Lower leg skin (tissue), 3 donors: ENCODE data around the gene KASH5.

ENCODE experiments used
- CTCF ChIP-seq, 3 donors: fragments of 450-650 bp; IDR thresholded peaks; one replicate each; pipeline ENCODE4 v1.5.1; 2016; ENCODE audit warnings: antibody characterized with exemption in 3 of 3, mild to moderate bottlenecking in 3 of 3, moderate library complexity in 2 of 3
- POLR2A ChIP-seq, 2 donors: fragments of 450-650 bp; IDR thresholded peaks; one replicate each; pipeline ENCODE4 v1.6.1; 2016 to 2017; ENCODE audit warnings: antibody characterized with exemption in 2 of 2, mild to moderate bottlenecking in 1 of 2, moderate library complexity in 1 of 2

GRCh38 chr19:49423985-49424303, 35.9 kb downstream of the KASH5 start:
- TF ChIP-seq CTCF (IDR thresholded peaks at IDR 0.05): no peak
- no peak for TF ChIP-seq POLR2A (IDR thresholded peaks at IDR 0.05)
